HepG2 (cell line): ENCODE measurements around the gene SLAMF9. TPM values are rescaled to one million over a fixed set of nuclear protein-coding genes. Genes with fewer than 3 reads are reported as not detected.

Experiments
- E2F1 ChIP-seq: sonication (generic); formaldehyde crosslinking; IDR thresholded peaks from 2 replicates; pipeline ENCODE4 v1.5.0; 2020; ENCODE audit warnings: missing genetic modification reagents
- FOXP4 ChIP-seq: sonication (generic); formaldehyde crosslinking; IDR thresholded peaks from 2 replicates; pipeline ENCODE4 v1.4.0; 2020; ENCODE audit warnings: missing genetic modification reagents
- HNRNPK ChIP-seq: fragments of 200-400 bp; formaldehyde crosslinking; IDR thresholded peaks from 2 replicates; pipeline ENCODE4 v1.6.1; 2018; ENCODE audit warnings: low read length, low read depth, moderate library complexity, mild to moderate bottlenecking; ENCODE audit not compliant: poor library complexity, severe bottlenecking
- NRL ChIP-seq: sonication (generic); formaldehyde crosslinking; IDR thresholded peaks from 2 replicates; pipeline ENCODE4 v1.5.0; 2020; ENCODE audit warnings: missing genetic modification reagents, mild to moderate bottlenecking, moderate library complexity, borderline replicate concordance
- REST ChIP-seq, 2 experiments: IDR thresholded peaks; 2 replicates each; pipeline ENCODE4 v1.6.1; 2011 to 2012; ENCODE audit warnings: low read length in 2 of 2, borderline replicate concordance in 1 of 2, low read depth in 1 of 2, mild to moderate bottlenecking in 1 of 2, moderate library complexity in 1 of 2
- SKIL ChIP-seq: sonication (generic); formaldehyde crosslinking; IDR thresholded peaks from 2 replicates; pipeline ENCODE4 v1.8.0; 2022; ENCODE audit warnings: missing genetic modification reagents, mild to moderate bottlenecking, moderate library complexity, borderline replicate concordance
- SMYD3 ChIP-seq: sonication (generic); formaldehyde crosslinking; IDR thresholded peaks from 2 replicates; pipeline ENCODE4 v1.8.1; 2023; ENCODE audit warnings: mild to moderate bottlenecking, missing genetic modification reagents
- ZBTB46 ChIP-seq: sonication (generic); formaldehyde crosslinking; IDR thresholded peaks from 2 replicates; pipeline ENCODE4 v1.4.0; 2020; ENCODE audit warnings: mild to moderate bottlenecking, missing genetic modification reagents, borderline replicate concordance
- ZNF207 ChIP-seq: fragments of 450-650 bp; IDR thresholded peaks from 2 replicates; pipeline ENCODE4 v1.6.1; 2016; ENCODE audit warnings: antibody characterized with exemption, borderline replicate concordance
- ZNF30 ChIP-seq: sonication (generic); formaldehyde crosslinking; IDR thresholded peaks from 2 replicates; pipeline ENCODE4 v1.5.0; 2020; ENCODE audit warnings: mild to moderate bottlenecking, missing genetic modification reagents
- ZNF512 ChIP-seq: sonication (generic); formaldehyde crosslinking; IDR thresholded peaks from 2 replicates; pipeline ENCODE4 v1.4.0; 2020; ENCODE audit warnings: mild to moderate bottlenecking, missing genetic modification reagents
- ZSCAN21 ChIP-seq: sonication (generic); formaldehyde crosslinking; IDR thresholded peaks from 2 replicates; pipeline ENCODE4 v1.8.0; 2022; ENCODE audit warnings: mild to moderate bottlenecking, missing genetic modification reagents, moderate library complexity, borderline replicate concordance
- ZSCAN29 ChIP-seq: sonication (generic); formaldehyde crosslinking; conservative IDR thresholded peaks from 2 replicates; pipeline ENCODE4 v1.4.0; 2020; ENCODE audit warnings: mild to moderate bottlenecking, missing genetic modification reagents
- polyA plus RNA-seq, 8 experiments: library from polyadenylated mRNA; depleted of rRNA in 3 of 8; stranded (reverse) in 7 of 8; unstranded in 1 of 8; fragments of >200 nt; fragmentation: Illumina TruSeq in 4 of 8; extraction: Trizol in 4 of 8; gene quantifications; 2 replicates each; pipeline versions ENCODE4 v1.2.1 to v1.2.3, GENCODE V29; 2011 to 2016; ENCODE audit warnings: low read depth in 4 of 8, missing spikeins in 1 of 8, mixed read lengths in 1 of 8; ENCODE audit not compliant: insufficient read depth in 1 of 8
- total RNA-seq, 5 experiments: library from RNA; depleted of rRNA; stranded (reverse); fragments of >200 nt; fragmentation: Illumina TruSeq; extraction: Trizol; gene quantifications; 2 replicates each; pipeline ENCODE4 v1.2.3, GENCODE V29; 2016; ENCODE audit warnings: low read depth in 1 of 5

Gene SLAMF9
- total and polyA plus RNA-seq, 2 of the 13 experiments (the other 11 are each of a cell fraction or from before 2014, with no cell fraction given): 0.82 TPM; not detected in 1

GRCh38 chr1:159970932-159971342 lies 16.9 kb upstream of the SLAMF9 start (continued):
- TF ChIP-seq ZBTB46 (CRISPR knock-in tag) (no peak), ZSCAN29 (CRISPR knock-in tag) (no peak), FOXP4 (CRISPR knock-in tag) (peak; percentile 55), E2F1 (CRISPR knock-in tag) (no peak), NRL (CRISPR knock-in tag) (no peak), SKIL (peak; percentile 53; the same call in 1 of the 2 replicates), REST (IDR thresholded peaks at IDR 0.05; ENCODE audit: borderline replicate concordance in 1 of 2, low read depth in 1 of 2, low read length in 2 of 2) (no peak), HNRNPK (no peak), ZNF512 (no peak), ZNF30 (no peak), ZNF207 (no peak), SMYD3 (CRISPR knock-in tag) (peak; percentile 42; the same call in 1 of the 2 replicates), ZSCAN21 (CRISPR knock-in tag) (peak; percentile 74; the same call in 1 of the 2 replicates)
